Lung (tissue), 12 donors: Measurements from ENCODE around the gene AKAP6. TPM values are rescaled to one million over a fixed set of nuclear protein-coding genes. Genes with fewer than 3 reads are reported as not detected.

Experiments
- ATAC-seq: fragments of 200-7000 bp; cut with Tn5 transposase; one replicate; pipeline ENCODE4 v1.9.1; 2020; ENCODE audit warnings: moderate number of reproducible peaks; ENCODE audit not compliant: insufficient read depth, low FRiP score
- DNase-seq, 3 donors: peaks; one replicate each; pipeline ENCODE4 v3.0.0-alpha.2; 2013 to 2017
- H3K27ac ChIP-seq, 2 donors: one replicate each; pipeline ENCODE4 v1.5.1; 2013; ENCODE audit warnings: mild to moderate bottlenecking in 2 of 2, moderate library complexity in 2 of 2, control low read depth in 1 of 2, inconsistent platforms in 1 of 2, low read depth in 1 of 2, low read length in 1 of 2
- H3K27me3 ChIP-seq, 3 donors: one replicate each; pipeline ENCODE4 v1.5.1; 2013; ENCODE audit warnings: low read length in 2 of 3; ENCODE audit not compliant: control insufficient read depth in 3 of 3, insufficient read depth in 3 of 3
- H3K36me3 ChIP-seq, 4 donors: one replicate each; pipeline ENCODE4 v1.5.1; 2013; ENCODE audit warnings: low read length in 4 of 4, mild to moderate bottlenecking in 1 of 4, moderate library complexity in 1 of 4; ENCODE audit not compliant: control insufficient read depth in 4 of 4, insufficient read depth in 4 of 4
- H3K4me1 ChIP-seq, 5 donors: one replicate each; pipeline ENCODE4 v1.5.1; 2013; ENCODE audit warnings: low read length in 5 of 5, mild to moderate bottlenecking in 2 of 5, moderate library complexity in 1 of 5; ENCODE audit not compliant: control insufficient read depth in 5 of 5, insufficient read depth in 5 of 5
- H3K4me3 ChIP-seq: one replicate; pipeline ENCODE4 v1.5.1; 2013; ENCODE audit warnings: mild to moderate bottlenecking, control low read depth, moderate library complexity
- H3K9ac ChIP-seq, 2 donors: one replicate each; pipeline ENCODE4 v1.5.1; 2013; ENCODE audit warnings: low read length in 2 of 2, control low read depth in 1 of 2; ENCODE audit not compliant: insufficient read depth in 1 of 2
- H3K9me3 ChIP-seq, 4 donors: one replicate each; pipeline ENCODE4 v1.5.1; 2013; ENCODE audit warnings: low read length in 3 of 4, mild to moderate bottlenecking in 1 of 4, moderate library complexity in 1 of 4; ENCODE audit not compliant: control insufficient read depth in 4 of 4, insufficient read depth in 3 of 4
- WGBS, 2 donors: extraction: QIAGEN DNeasy Blood & Tissue Kit; methylation state at CpG; one replicate each; pipeline ENCODE4 v1.1.7; 2013; 5-methylcytosine and 5-hydroxymethylcytosine counted together
- polyA plus RNA-seq, 2 donors: library from polyadenylated mRNA; stranded (reverse); fragments of 200-250 nt; gene quantifications; one replicate each; pipeline ENCODE4 v1.2.1, GENCODE V29; 2013
- total RNA-seq, 2 donors: library from RNA; depleted of rRNA in 1 of 2; stranded (reverse); fragments of >200 nt in 1 of 2; gene quantifications; one replicate each; pipeline ENCODE4 v1.2.1, GENCODE V29; 2014 to 2021
- TF ChIP-seq, protein P1 (sequence below): IDR thresholded peaks from 2 replicates; pipeline ENCODE4 v1.5.1; 2012; ENCODE audit warnings: mild to moderate bottlenecking; ENCODE audit errors: control extremely low read depth, extremely low read depth
- donor health status: control.
- donor health status: control.
- donor health status: Bipolar disorder and iron deficiency.
- donor health status: healthy.
- donor health status: DM: yes; HTN: yes; CAD: no.

The AKAP6 gene
- total and polyA plus RNA-seq, 4 donors = 1.5 to 27.1 (median 7.7) TPM

DNA sequence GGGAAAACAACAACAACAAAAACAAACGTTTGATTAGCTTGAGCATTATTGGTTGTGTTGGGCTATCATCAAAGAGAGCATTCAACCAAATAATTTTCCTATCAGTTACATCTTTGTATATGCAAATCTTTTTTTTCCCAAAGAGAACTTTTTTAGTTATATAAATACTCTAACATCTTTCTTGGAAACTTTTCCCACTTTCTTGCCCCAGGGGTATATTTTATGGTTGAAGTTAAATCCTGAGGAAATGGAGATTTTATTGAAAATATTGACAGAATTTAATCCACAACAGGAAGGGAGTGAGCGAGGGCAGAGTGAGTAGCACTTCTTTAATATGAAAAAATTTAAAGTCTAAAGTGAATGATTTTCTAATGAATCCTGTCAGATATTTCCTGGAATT lies 488.7 kb downstream of the AKAP6 start:
- peaks cover 0 to 57% (median 57%) of the 10 kb centered on the region in 3 donors for H3K27me3 ChIP-seq
- TF ChIP-seq, protein P1, sequence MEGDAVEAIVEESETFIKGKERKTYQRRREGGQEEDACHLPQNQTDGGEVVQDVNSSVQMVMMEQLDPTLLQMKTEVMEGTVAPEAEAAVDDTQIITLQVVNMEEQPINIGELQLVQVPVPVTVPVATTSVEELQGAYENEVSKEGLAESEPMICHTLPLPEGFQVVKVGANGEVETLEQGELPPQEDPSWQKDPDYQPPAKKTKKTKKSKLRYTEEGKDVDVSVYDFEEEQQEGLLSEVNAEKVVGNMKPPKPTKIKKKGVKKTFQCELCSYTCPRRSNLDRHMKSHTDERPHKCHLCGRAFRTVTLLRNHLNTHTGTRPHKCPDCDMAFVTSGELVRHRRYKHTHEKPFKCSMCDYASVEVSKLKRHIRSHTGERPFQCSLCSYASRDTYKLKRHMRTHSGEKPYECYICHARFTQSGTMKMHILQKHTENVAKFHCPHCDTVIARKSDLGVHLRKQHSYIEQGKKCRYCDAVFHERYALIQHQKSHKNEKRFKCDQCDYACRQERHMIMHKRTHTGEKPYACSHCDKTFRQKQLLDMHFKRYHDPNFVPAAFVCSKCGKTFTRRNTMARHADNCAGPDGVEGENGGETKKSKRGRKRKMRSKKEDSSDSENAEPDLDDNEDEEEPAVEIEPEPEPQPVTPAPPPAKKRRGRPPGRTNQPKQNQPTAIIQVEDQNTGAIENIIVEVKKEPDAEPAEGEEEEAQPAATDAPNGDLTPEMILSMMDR = no peak
- no peak overlapping the region for H3K4me3 ChIP-seq
- 75 to 84% methylated on average over 2 of the region's 2 CpGs for WGBS, 2 donors
- peaks cover 0 to 40% (median 2%) of the 10 kb centered on the region in 5 donors for H3K4me1 ChIP-seq
- H3K9ac ChIP-seq = no peak overlapping the region
- DNase-seq (no peak), ATAC-seq (no peak)
- H3K9me3 ChIP-seq = no peaks in the 10 kb centered on the region
- no peak overlapping the region for H3K27ac ChIP-seq
- H3K36me3 ChIP-seq = peaks cover 0 to 9% (median 0%) of the 10 kb centered on the region in 4 donors

DNA sequence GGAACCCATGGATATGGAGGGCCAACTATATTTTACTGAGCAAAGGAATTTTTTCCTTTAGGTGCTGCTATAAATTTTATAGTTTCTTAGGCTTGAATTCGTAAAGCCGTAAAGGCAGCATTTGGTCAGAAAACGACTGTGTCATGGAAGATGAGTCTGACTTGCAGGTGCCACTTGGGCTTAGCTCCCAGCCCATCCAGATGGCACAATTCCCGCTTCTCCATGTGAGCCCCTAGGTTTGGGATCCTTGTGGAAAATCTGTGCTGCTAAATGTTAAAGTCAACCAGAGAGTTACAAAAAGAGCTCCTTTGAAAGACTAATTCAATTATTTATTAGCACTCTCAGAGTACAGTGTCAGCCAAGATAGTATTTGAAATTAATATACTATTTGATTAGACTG lies 489.5 kb downstream of the AKAP6 start:
- Histone ChIP-seq H3K9me3 (no peaks in the 10 kb centered on the region), H3K27me3 (peaks cover 0 to 62% (median 56%) of the 10 kb centered on the region in 3 donors), H3K27ac (no peak overlapping the region), H3K4me1 (peaks cover 0 to 35% (median 3%) of the 10 kb centered on the region in 5 donors), H3K9ac (no peak overlapping the region), H3K4me3 (no peak overlapping the region), H3K36me3 (peaks cover 0 to 9% (median 0%) of the 10 kb centered on the region in 4 donors)
- TF ChIP-seq, protein P1 = no peak
- WGBS, 2 donors = 87 to 88% methylated on average over 4 of the region's 4 CpGs
- DNase-seq (no peak), ATAC-seq (no peak)

DNA sequence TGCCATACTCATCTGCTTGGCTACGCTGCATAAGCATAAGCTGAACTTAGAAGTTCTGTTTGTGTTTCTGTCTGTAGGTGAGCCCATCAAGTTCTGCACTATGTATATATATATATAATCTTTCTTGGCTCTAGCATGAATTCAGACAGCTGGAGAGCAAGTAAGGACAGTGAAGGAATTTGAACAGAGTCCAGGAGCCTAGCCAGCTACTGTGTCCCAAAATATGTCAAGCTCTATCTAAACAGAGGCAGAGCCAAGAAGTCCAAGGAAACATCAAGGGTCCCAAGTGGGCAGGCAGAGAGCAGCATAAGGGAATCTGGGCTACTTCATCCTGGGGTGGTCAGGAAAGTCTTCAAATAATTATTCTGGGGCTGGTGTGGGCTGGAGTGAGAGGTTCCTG lies 491.1 kb downstream of the AKAP6 start:
- ATAC-seq = no peak
- H3K27ac ChIP-seq = peak overlapping the region in 1 of 2 donors; percentile 73

More for the DNA sequence above, 491.1 kb downstream of the AKAP6 start:
- H3K9ac ChIP-seq = no peak overlapping the region
- H3K4me3 ChIP-seq = no peak overlapping the region
- peaks cover 0 to 56% (median 45%) of the 10 kb centered on the region in 3 donors for H3K27me3 ChIP-seq
- peaks cover 0 to 39% (median 5%) of the 10 kb centered on the region in 5 donors for H3K4me1 ChIP-seq
- 91 to 97% methylated on average over 1 of the region's 1 CpG for WGBS, 2 donors
- peaks cover 0 to 9% (median 0%) of the 10 kb centered on the region in 4 donors for H3K36me3 ChIP-seq
- peak; percentile 44 to 76 (median 75) for DNase-seq
- TF ChIP-seq, protein P1 = no peak
- no peaks in the 10 kb centered on the region for H3K9me3 ChIP-seq
